Muscle of back (tissue), 13 donors: ENCODE data around the gene GNB1L. TPM values are rescaled to one million over a fixed set of nuclear protein-coding genes. Genes with fewer than 3 reads are reported as not detected.

Experiments used
- DNase-seq, 3 donors: peaks; one replicate each; pipeline versions ENCODE4 v3.0.0 to v3.0.0-alpha.2; 2013
- long read RNA-seq, 9 donors: transcript quantifications; one replicate each; lab custom pipeline, GENCODE V29; 2026
- polyA plus RNA-seq, 10 donors: library from polyadenylated mRNA; unstranded; fragments of 120-200 nt; gene quantifications; one replicate each; pipeline ENCODE4 v1.2.1, GENCODE V29; 2013; ENCODE audit not compliant: insufficient read length in 10 of 10

Gene GNB1L
- 1 to 10 TPM; 2.1 to 5.3 (median 3.7) TPM for polyA plus RNA-seq
- long read RNA-seq, donor 1, full-length matches to known transcripts = 2 of 8 reads
- long read RNA-seq, donor 1, partial matches to known transcripts = 6 of 8 reads
- long read RNA-seq, donor 1, other reads (novel, unspliced or antisense) = 0 of 8 reads
- long read RNA-seq, donor 2, full-length matches to known transcripts = 1 of 21 reads
- long read RNA-seq, donor 2, partial matches to known transcripts = 20 of 21 reads
- long read RNA-seq, donor 2, other reads (novel, unspliced or antisense) = 0 of 21 reads
- long read RNA-seq, donor 3 = 0 reads
- long read RNA-seq, donor 4, partial matches to known transcripts = 19 of 19 reads
- long read RNA-seq, donor 4, other reads (novel, unspliced or antisense) = 0 of 19 reads
- long read RNA-seq, donor 5, full-length matches to known transcripts = 1 of 32 reads
- long read RNA-seq, donor 5, partial matches to known transcripts = 31 of 32 reads
- long read RNA-seq, donor 5, other reads (novel, unspliced or antisense) = 0 of 32 reads
- long read RNA-seq, donor 6, partial matches to known transcripts = 0 of 1 reads
- long read RNA-seq, donor 6, other reads (novel, unspliced or antisense) = 0 of 1 reads
- long read RNA-seq, donor 7, partial matches to known transcripts = 15 of 15 reads
- long read RNA-seq, donor 7, other reads (novel, unspliced or antisense) = 0 of 15 reads
- long read RNA-seq, donor 8, partial matches to known transcripts = 19 of 19 reads
- long read RNA-seq, donor 8, other reads (novel, unspliced or antisense) = 0 of 19 reads
- long read RNA-seq, donor 9 = 0 reads

DNA sequence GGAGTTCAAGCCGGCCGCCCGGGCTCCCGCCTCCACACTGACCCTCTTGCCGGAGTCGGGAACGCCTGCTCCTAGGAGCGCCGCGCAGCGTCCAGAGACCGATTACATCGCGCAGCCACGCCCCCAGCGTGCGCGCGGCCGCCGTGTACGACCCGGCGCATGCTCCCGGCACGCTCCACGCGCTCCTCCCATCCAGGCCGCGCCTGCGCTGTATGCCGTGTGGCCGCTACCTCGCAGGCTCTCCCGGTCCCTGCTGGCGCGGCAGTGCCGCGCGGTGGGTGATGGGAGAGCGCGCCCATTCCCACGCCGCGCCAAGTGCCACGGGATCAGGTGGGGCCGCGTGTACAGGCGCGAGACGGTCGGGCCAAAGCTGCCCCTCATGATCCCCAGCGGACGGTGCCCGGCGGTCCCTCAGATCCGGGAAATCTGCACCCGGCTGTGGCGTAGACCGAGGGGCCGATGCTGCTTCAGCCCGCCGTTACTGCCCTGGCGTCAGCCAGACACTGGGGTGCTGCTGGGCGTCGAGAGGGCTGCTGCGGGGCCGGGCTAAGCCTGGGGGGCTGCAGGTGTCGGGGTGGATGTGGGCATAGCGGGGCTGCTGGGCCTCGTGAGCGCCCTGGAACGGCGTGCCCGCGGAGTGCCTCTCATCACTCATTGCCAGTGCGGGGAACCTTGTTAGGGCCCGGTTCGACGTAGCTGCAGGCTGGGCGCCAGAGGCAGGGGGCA lies at the start of gene GNB1L, which contains the start of gene RTL10:
GNB1L (minus strand) TSS at position 97 of the 726 bp plus-strand sequence. CDS start 33,519 bp downstream, outside the sequence.
RTL10 (minus strand) TSS at position 97 of the 726 bp plus-strand sequence. CDS start 2,613 bp downstream, outside the sequence.
- DNase-seq = peak; percentile 97 to 100 (median 100)

DNA sequence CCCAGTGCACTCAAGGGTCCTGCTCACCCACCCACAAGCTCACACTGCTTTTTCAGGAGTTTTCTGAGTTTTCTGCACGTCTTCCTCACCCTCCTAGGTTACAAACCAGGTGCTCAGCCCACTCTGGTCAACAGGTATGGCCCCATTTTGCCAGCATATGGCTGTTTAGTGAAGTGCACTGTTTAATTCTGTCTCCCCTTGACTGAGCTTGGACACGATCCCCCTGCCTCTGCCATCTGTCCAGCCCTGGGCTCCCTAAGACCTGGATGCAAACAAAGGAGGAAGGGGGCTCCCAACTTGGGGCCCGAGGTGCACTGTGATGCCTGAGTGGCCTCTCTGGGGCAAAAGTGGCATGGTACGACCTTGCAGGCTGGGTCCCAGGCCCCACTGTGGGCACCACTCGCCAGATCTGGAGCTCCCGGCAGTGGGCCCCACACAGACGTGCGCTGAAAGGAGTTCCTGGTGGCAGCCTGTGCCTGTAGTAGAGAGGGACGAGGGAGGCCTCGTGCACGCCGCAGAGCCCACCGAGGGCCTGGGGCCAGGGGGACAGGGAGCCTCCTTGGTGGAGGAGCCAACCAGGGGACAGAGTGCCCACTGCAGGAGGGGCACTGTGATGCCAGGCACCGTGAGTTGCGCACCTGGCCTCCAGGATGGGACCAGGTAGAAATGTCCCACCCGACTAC lies 49.6 kb upstream of the GNB1L start:
- DNase-seq = no peak

GRCh38 chr22:19903513-19903912 lies 48.8 kb upstream of the GNB1L start:
- no peak for DNase-seq

GRCh38 chr22:19903031-19903430 lies 48.4 kb upstream of the GNB1L start:
- peak in 1 of 3 donors; percentile 53 for DNase-seq

GRCh38 chr22:19902245-19902715 lies 47.6 kb upstream of the GNB1L start:
- no peak for DNase-seq

GRCh38 chr22:19901577-19902244 lies 47.0 kb upstream of the GNB1L start:
- no peak for DNase-seq

GRCh38 chr22:19900707-19901436 lies 46.2 kb upstream of the GNB1L start:
- no peak for DNase-seq

DNA sequence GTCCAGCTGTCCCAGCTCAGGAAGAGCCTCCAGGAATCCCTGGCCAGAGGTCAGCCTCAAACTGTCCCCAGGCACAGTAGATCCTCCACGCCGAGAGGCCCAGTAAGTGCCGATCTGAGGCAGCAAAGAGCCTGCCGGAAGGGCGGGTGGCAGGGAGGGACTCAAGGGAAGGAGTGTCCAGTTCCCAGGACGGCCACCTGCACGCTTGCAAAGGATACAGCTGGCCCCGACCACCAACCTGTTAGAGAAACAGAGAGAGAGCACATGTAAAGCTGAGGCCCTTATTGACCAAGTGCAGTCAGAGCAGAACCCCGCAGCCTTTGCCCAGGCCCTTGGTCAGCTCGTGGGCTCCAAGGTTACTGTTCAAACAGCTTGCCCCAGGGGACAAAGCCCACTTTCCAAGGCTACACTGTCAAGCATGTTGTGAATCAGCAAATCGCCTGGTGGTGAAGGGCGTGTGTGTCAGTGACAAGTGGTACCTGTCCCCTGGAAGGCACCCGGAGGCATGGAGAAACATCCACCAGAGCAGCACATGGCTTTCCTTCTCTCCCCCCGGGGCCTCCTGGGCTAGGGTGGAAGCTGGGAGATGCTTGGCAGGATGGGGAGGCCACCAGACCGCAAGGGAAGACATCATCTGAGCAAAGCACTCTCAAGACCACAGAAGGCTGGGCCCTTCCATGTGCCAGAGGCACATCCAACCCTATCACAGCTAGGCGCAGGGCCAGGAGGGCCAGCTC lies 44.3 kb upstream of the GNB1L start:
- no peak for DNase-seq

GRCh38 chr22:19898145-19898544 lies 43.5 kb upstream of the GNB1L start:
- DNase-seq = no peak

DNA sequence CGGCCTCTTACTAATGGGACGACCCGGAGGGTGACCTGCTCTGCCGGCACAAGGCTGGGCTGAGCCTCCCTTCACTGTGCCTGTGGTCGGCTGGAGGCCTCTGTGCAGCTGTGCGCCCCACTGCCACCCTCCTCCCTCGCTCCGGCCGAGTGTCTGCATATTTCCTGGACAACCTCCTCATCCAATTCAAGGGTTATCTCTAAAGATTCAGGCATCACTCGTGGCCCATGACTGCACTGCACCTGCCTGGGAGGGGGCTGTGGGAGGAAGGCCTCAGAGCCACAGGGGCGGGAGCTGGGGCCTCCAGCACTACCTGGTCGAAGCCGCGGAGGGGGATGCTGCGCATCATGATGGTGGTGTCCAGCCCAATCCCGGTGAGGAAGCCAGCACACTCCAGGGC lies 43.1 kb upstream of the GNB1L start:
- DNase-seq = no peak

GRCh38 chr22:19896665-19897355 lies 42.1 kb upstream of the GNB1L start:
- no peak for DNase-seq

GRCh38 chr22:19895160-19895849 lies 40.6 kb upstream of the GNB1L start:
- no peak for DNase-seq

- DNase-seq = no peak
These were observed 38.7 kb upstream of the GNB1L start for GRCh38 chr22:19893363-19893762.

- no peak for DNase-seq
These were observed 38.3 kb upstream of the GNB1L start for GRCh38 chr22:19892925-19893324.

GRCh38 chr22:19892257-19892879 lies 37.7 kb upstream of the GNB1L start:
- DNase-seq = no peak

DNA sequence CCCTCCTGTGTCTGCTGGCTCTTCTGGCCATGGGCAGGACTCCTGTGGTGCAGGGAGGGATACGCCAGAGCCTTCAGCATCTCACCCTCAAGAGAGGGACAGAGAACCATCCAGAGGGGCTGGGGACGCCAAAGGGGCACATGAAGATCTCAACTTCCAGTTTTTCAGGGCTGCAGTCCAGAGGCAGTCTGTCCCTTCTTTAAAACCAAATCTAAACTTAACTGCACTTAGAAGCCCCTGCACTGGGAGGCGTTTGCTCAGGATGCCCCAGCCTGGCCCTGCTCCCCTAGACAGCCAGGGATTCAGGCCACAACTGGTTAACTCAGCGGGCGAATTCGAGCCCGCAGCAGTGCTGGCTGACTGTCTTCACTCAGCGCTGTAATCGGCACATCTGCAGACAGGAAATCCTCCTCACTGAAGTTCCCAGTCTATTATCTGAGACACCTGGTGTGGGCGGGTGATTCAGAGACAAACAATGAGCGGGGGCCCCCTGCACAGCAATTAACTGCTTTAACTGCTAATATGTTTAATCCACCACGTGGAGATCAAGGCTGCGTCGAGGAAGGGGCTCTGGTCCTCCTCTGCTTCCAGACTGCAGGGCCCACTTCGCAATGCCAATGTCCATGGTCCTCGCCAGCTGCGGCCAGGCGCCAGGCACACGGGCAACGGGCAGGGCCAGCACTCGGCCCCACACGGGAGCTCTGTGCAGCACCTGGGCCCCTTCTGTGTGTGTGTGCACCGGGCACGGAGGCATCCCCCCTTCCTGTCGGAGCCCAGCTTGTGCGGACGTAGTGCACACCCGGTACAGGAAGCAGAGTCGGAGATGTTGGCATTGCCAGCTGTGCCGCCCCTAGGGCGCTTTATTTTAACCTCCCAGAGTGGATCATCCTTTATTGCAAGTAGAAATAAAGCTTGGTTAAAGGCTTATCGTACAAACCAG lies 36.9 kb upstream of the GNB1L start:
- DNase-seq = peak in 2 of 3 donors; percentile 62 to 79
